Measurements from ENCODE around the gene IL4R.

DNA sequence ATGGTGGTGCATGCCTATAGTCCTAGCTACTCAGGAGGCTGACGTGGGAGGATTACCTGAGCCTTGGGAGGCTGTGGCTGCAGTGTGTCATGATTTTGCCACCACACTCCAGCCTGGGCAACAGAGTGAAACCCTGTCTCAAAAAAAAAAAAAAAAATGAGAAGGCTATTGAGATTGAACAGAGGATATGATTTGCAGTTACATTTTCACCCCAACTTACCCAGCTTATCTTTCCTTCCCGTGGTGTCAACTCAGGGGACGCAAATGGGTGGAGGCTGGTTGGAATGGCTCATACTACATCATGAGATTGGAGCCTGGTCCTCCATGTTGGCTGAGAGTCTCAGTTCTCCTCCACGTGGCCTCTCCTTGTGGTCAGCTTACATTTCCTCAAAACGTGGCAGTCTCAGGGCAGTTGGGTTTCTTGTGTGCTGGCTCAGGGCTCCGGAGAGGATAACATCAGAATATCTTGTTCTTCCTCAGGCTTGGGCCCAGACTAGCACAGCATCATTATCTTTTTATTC lies 28.0 kb upstream of the IL4R start:
- no peak for TF ChIP-seq CTCF (IDR thresholded peaks at IDR 0.05)
- TF ChIP-seq POLR2AphosphoS5 (IDR thresholded peaks at IDR 0.05), result no peak
- TF ChIP-seq POLR2A (IDR thresholded peaks at IDR 0.05), result no peak
